ENCODE data around the gene UQCR10. TPM values are rescaled to one million over a fixed set of nuclear protein-coding genes. Genes with fewer than 3 reads are reported as not detected.
"Not testable (repeated sequence)": the region's sequence is repeated elsewhere in the genome, so short reads cannot be mapped to it uniquely, and the experiment has no call there.

The UQCR10 gene
- total RNA-seq, 2 experiments from 2014 or later = 86.4 to 89.5 TPM

DNA sequence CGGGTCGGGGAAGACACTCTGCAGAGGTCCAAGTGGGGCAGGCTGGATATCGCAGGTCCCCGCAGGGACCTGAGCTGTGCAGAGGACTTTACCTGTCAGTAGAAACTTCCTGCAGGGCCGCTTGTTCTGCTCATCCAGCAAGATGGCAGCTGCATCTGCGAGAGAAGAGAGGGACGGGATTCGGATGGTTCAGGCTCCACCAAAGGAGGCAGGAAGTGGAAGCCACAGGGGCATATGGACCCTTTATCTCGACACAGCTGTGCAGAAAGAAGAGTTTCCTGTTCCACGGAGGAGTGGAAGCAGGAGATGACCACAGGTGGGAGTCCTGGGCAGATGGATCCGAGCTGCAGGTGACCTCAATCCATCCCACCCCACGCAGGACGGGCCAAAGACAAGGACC is 24.8 kb upstream of the UQCR10 start:
- no peak for DNase-seq
- Mint-ChIP-seq H3K27me3 (no peaks in the 10 kb centered on the region), H3K36me3 (ENCODE audit: low read depth) (peaks cover 8% of the 10 kb centered on the region), H3K9me3 (no peaks in the 10 kb centered on the region), H3K27ac (no peak overlapping the region), H3K4me1 (no peaks in the 10 kb centered on the region), H3K4me3 (no peak overlapping the region)
- POLR2A ChIA-PET = interaction anchor here (0.9 to 1.1 kb wide), 3 partner anchors 9 to 24 kb away, joined by 3 read pairs; partner anchors contain the start of gene ZMAT5
- CTCF ChIA-PET = no interaction called here

DNA sequence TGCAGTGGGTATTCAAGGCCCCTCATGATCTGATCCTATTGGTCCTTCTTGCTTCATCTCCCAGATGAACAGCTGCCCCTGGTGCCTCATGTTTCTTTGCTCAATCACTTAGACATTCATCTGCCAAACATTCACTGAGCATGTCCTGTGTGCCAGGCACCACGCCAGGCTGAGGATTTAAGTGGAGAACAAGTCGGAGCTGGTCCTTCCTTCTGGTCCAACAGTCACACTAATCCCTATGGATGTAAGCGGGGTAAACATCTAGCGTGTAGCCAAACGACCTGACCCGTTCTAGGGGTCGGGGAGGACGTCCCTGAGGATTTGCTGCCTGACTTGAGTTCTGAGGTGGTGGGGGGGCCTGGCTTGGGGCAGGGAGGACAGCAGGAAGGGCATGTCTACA is 22.3 kb upstream of the UQCR10 start:
- POLR2A ChIA-PET = interaction anchor here (2.2 kb wide), 1 partner anchor 22 kb away, joined by 5 read pairs; the partner anchor contains the start of genes UQCR10 and ZMAT5

DNA sequence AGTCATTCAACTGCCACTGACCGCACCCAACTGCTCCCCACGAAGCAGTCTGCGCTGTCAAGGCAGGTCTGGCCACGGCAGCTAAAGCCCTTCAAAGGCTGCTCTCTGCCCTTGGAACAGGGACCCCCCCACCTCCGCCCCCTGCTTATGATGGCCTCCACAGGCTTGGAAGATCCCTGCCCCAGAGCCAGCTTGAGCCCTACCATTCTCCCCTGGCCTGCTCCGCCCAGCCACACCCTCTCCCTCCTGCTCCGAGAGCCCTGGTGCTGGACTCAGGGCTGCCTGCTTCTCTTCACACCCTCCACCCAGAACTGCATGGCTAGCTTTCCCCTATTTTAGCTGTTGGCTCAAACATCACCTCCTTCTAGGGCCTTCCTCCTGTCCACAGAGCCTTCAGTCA is 19.3 kb upstream of the UQCR10 start:
- Mint-ChIP-seq H3K27ac (no peak overlapping the region), H3K27me3 (no peaks in the 10 kb centered on the region), H3K4me3 (no peak overlapping the region), H3K4me1 (peaks cover 24% of the 10 kb centered on the region), H3K9me3 (no peaks in the 10 kb centered on the region), H3K36me3 (ENCODE audit: low read depth) (peaks cover 11% of the 10 kb centered on the region)
- DNase-seq = no peak
- ChIA-PET POLR2A (no interaction called here), CTCF (no interaction called here)

More for the DNA sequence above, 22.3 kb upstream of the UQCR10 start:
- Mint-ChIP-seq H3K27me3 (no peaks in the 10 kb centered on the region), H3K4me3 (no peak overlapping the region), H3K9me3 (no peaks in the 10 kb centered on the region), H3K27ac (no peak overlapping the region), H3K4me1 (peaks cover 3% of the 10 kb centered on the region), H3K36me3 (ENCODE audit: low read depth) (peaks cover 8% of the 10 kb centered on the region)
- CTCF ChIA-PET = no interaction called here
- DNase-seq = no peak

DNA sequence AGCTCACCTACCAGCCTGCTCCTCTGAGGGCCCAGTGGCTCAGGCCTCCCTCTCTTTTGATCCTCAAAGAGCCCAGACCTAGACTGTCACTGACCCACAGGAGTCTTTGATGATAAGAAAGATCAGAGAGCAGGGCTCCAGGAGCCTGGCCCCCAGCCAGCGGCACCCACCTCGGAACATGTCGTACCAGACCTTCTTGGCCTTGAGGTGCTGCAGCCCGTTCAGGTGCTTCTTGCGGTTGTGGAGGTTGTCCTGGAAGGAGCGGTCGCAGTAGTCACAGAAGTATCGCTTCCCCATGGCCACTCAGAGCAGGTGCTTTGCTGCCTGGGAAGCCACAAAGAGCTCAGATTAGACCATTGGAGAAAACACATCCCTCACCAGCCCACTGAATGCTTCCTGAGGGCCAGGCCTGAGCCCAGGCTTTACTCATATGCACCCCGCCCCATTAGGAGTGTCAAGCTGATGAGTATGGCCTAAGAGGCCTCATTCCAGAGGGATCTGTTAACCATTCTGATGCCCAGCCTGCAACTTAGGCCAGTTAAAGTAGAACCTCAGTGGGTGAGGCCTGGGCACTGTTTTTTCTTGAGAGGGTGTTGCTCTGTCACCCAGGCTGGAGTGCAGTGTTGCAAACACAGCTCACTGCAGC is 18.8 kb upstream of the UQCR10 start:
- H3K27ac Mint-ChIP-seq = no peak overlapping the region
- ChIA-PET POLR2A (no interaction called here), CTCF (no interaction called here)
- H3K27me3 Mint-ChIP-seq = no peaks in the 10 kb centered on the region
- peaks cover 24% of the 10 kb centered on the region for H3K4me1 Mint-ChIP-seq
- H3K4me3 Mint-ChIP-seq = no peak overlapping the region
- H3K9me3 Mint-ChIP-seq = no peaks in the 10 kb centered on the region
- DNase-seq = no peak
- H3K36me3 Mint-ChIP-seq (ENCODE audit: low read depth) = peaks cover 11% of the 10 kb centered on the region

DNA sequence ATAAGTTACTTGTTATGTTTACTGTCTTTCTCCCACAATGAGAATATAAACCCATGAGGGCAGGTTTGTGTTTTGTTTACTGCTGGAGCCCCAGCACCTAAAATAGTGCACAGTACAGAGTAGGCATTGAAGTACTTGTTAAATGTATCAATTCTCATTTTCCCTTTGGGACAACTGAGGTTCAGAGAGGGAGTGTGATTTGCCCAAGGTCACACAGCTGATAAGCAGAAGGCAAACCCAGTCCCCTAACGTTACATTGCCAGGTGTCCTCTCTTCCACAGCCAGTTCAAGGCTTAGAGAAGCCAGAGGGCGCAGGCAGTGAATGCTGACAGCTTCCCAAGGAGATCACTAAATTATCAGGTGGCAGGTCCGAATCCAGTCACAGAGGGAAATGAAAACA is 17.1 kb upstream of the UQCR10 start:
- H3K9me3 Mint-ChIP-seq = no peaks in the 10 kb centered on the region
- H3K4me1 Mint-ChIP-seq = peaks cover 24% of the 10 kb centered on the region
- peaks cover 11% of the 10 kb centered on the region for H3K36me3 Mint-ChIP-seq (ENCODE audit: low read depth)
- ChIA-PET POLR2A (interaction anchor here (1.0 to 2.8 kb wide), 2 partner anchors 9 to 17 kb away, joined by 3 to 20 read pairs; partner anchors contain the start of genes UQCR10 and ZMAT5), CTCF (no interaction called here)
- H3K27me3 Mint-ChIP-seq = no peaks in the 10 kb centered on the region
- DNase-seq = no peak
- H3K4me3 Mint-ChIP-seq = no peak overlapping the region
- peak overlapping the region; percentile 22 for H3K27ac Mint-ChIP-seq

DNA sequence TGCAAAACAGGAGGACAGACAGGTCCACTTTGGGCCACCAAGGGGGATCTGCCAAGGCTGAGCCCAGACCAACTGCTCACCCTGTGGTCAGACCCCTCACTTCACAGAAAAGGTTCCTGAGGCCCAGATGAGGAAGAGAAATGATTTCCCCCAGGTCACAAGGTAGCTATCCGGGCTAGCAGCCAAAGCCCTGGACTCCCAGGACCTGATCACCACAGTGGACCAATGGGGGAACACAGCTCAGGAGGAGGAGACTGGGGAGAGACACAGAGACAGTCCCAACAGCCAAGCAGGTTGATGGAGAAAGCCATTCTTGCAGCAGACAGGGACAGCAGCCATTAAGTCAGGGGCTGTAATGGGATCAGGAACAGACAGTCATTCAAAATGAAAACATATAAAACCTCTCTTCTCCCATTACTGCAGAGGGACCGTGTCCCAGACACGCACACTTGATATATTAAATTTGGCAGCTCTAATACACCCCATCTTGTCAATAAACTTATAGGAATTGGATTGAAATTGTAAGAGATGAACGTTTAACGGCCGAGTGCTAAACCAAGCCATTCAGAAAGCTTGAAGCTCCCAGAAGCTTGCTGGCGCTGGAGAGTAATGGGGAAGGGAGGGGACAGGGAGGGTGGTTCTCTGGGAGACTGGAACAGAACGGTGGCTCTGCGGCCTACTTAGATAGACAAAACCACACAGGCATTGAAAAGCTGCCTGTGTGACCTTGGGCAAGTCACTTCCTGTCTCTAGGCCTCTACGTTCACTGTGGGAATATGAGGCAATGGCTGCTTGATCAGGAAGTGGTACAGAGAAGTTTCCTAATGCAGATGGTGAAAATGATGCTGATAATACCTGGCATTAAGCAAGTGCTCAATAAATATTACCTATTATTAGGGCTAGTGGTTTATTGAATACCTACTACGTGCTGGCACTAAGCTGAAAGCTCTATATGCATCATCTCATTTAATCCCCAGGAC is 16.3 kb upstream of the UQCR10 start:
- ChIA-PET CTCF (interaction anchor here (1.0 to 1.3 kb wide), 2 partner anchors 115 to 338 kb away, joined by 3 to 4 read pairs; no protein-coding TSS in a partner anchor), POLR2A (interaction anchor here (1.0 to 2.8 kb wide), 3 partner anchors 8 to 16 kb away, joined by 3 to 20 read pairs (median 3); partner anchors contain the start of genes UQCR10 and ZMAT5)
- Mint-ChIP-seq H3K27ac (peak overlapping the region; percentile 81), H3K4me1 (peaks cover 24% of the 10 kb centered on the region), H3K4me3 (no peak overlapping the region), H3K27me3 (no peaks in the 10 kb centered on the region), H3K9me3 (no peaks in the 10 kb centered on the region), H3K36me3 (ENCODE audit: low read depth) (peaks cover 8% of the 10 kb centered on the region)
- peak; percentile 58 for DNase-seq

DNA sequence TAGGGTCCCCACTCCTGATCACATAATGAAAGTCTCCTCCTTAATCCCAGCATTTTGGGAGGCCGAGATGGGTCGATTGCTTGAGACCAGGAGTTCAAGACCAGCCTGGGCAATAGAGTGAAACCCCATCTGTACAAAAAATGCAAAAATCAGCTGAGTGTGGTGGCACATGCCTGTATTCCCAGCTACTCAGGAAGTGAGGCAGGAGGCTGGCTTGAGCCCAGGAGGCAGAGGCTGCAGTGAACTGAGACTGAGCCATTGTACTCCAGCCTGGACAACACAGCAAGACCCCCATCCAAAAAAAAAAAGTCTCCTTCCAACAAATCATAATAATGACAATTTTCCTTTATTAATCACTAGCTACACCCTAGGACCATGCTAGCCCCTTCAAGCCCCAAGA is 15.5 kb upstream of the UQCR10 start:
- Mint-ChIP-seq H3K36me3 (ENCODE audit: low read depth) (peaks cover 5% of the 10 kb centered on the region), H3K4me3 (no peak overlapping the region), H3K27ac (peak overlapping the region; percentile 56), H3K4me1 (peaks cover 24% of the 10 kb centered on the region), H3K27me3 (no peaks in the 10 kb centered on the region), H3K9me3 (no peaks in the 10 kb centered on the region)
- POLR2A ChIA-PET = interaction anchor here (1.1 to 2.8 kb wide), 2 partner anchors 9 to 15 kb away, joined by 3 to 20 read pairs; partner anchors contain the start of genes UQCR10 and ZMAT5
- CTCF ChIA-PET = interaction anchor here (1.0 to 1.3 kb wide), 2 partner anchors 116 to 337 kb away, joined by 3 to 4 read pairs; no protein-coding TSS in a partner anchor
- no peak for DNase-seq

DNA sequence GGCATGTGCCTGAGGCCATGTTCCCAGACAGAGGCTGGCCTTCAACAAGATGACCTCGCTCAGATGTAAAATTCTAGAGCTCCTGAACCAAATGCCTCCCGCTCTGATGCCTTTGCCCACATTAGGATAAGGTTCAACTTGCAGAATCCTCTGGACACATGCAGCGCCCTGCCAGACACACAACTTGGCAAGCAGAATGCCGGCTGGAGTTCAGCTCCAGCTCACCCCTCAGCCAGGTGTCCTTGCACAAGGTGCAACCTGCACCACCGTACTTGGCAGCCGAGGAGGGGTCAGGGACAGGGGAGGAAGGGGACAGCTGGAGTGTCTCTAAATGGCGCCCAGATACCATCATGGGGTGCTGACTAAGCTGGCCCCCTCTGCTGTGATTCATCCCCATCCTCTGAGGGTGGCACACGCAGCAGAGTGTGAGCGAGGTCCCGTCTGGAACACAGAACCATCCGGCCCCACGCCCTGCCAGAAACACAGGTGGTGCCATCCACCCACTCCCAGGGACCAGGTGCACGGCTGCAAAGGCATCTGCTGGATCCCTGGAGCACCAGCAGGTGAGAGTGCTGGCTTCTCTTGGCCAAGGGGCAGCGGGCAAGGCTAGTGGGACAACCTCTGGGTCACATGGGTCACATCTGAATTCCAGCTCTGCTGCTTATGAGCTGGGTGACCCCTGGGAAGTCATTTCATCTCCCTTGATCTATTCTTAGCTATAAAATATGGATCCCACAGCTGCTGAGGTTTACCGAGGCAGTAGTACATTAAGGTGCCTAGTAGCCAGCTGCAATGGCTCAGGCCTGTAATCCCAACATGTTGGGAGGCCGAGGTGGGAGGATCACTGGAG is 13.1 kb upstream of the UQCR10 start:
- no peak overlapping the region for H3K27ac Mint-ChIP-seq
- H3K4me3 Mint-ChIP-seq = no peak overlapping the region
- H3K36me3 Mint-ChIP-seq (ENCODE audit: low read depth) = peaks cover 3% of the 10 kb centered on the region
- no peaks in the 10 kb centered on the region for H3K27me3 Mint-ChIP-seq
- no peak for DNase-seq
- ChIA-PET CTCF (no interaction called here), POLR2A (no interaction called here)
- peaks cover 24% of the 10 kb centered on the region for H3K4me1 Mint-ChIP-seq
- no peaks in the 10 kb centered on the region for H3K9me3 Mint-ChIP-seq

DNA sequence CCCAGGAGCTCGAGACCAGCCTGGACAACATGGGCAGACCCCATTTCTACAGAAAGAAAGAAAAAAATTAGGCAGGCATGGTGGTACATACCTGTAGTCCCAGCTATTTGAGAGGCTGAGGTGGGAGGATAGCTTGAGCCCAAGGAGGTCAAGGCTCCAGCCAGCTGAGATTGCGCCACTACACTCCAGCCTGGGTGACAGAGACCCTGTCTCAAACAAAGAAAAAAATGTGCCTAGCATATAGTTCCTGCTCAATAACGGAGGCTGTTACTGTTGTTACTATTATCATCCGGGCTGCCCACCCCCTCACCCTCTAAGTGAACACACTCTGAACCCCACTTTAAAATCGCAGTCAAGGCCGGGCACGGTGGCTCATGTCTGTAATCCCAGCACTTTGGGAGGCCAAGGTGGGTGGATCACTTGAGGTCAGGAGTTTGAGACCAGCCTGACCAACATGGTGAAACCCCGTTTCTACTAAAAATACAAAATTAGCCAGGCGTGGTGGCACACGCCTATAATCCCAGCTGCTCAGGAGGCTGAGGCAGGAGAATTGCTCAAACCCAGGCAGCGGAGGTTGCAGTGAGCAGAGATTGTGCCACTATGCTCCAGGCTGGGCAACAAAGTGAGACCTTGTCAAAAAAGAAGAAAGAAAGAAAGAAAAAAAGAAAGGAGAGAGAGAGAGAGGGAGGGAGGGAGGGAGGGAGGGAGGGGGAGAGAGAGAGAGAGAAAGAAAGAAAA is 12.3 kb upstream of the UQCR10 start:
- CTCF ChIA-PET; DNase-seq; H3K36me3 Mint-ChIP-seq (ENCODE audit: low read depth); POLR2A ChIA-PET; H3K27ac Mint-ChIP-seq; H3K4me3 Mint-ChIP-seq; H3K27me3 Mint-ChIP-seq; H3K9me3 Mint-ChIP-seq: not testable (repeated sequence)
- peaks cover 22% of the 10 kb centered on the region for H3K4me1 Mint-ChIP-seq

DNA sequence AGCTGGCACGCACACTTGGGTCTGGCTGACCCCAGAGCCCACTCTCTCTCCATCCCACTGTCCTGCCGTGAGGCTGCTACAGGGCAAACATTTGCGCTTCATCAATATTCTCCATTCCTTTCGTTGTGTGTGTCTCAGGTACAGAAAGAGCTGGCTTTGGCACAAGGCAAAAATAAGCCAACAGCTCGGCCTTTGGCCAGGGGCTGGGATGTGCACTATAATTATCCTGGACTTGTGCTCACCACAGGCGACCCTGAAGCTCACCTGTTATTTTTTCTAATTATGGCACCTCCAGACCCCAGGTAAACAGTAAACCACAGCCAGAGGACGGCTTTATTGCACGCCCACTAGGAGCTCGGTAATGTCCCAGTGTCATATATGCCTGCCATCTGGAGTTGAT is 11.3 kb upstream of the UQCR10 start:
- ChIA-PET POLR2A (interaction anchor here (0.8 kb wide), 1 partner anchor 10 kb away, joined by 3 read pairs; no protein-coding TSS in a partner anchor), CTCF (interaction anchor here (1.6 kb wide), 1 partner anchor 10 kb away, joined by 3 read pairs; the partner anchor contains the start of gene ZMAT5)
- Mint-ChIP-seq H3K36me3 (ENCODE audit: low read depth) (peaks cover 2% of the 10 kb centered on the region), H3K27ac (no peak overlapping the region), H3K4me3 (no peak overlapping the region), H3K27me3 (no peaks in the 10 kb centered on the region), H3K9me3 (no peaks in the 10 kb centered on the region), H3K4me1 (peaks cover 13% of the 10 kb centered on the region)
- no peak for DNase-seq

DNA sequence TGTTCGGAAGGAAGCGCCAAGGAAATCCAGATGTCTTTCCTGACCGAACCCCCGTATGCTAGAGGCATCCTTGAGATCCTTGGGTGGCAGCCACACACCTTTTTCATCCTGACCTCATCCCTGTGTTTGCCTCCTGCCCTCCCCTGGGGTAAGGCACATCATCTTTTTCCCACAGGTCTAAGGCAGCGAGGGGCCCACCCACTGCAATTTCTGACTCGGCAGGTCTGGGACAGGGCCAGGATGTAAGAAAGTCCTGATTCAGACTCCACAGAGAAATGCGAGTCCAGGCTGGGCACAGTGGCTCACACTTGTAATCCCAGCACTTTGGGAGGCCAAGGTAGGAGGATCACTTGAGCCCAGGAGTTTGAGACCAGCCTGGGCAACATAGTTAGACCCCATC is 10.8 kb upstream of the UQCR10 start:
- ChIA-PET POLR2A (interaction anchor here (0.8 to 1.1 kb wide), 2 partner anchors 10 to 176 kb away, joined by 3 read pairs; no protein-coding TSS in a partner anchor), CTCF (interaction anchor here (1.6 kb wide), 1 partner anchor 10 kb away, joined by 3 read pairs; the partner anchor contains the start of gene ZMAT5)
- Mint-ChIP-seq H3K4me1 (peaks cover 8% of the 10 kb centered on the region), H3K9me3 (no peaks in the 10 kb centered on the region), H3K36me3 (ENCODE audit: low read depth) (no peaks in the 10 kb centered on the region), H3K4me3 (no peak overlapping the region), H3K27ac (no peak overlapping the region), H3K27me3 (no peaks in the 10 kb centered on the region)
- no peak for DNase-seq

DNA sequence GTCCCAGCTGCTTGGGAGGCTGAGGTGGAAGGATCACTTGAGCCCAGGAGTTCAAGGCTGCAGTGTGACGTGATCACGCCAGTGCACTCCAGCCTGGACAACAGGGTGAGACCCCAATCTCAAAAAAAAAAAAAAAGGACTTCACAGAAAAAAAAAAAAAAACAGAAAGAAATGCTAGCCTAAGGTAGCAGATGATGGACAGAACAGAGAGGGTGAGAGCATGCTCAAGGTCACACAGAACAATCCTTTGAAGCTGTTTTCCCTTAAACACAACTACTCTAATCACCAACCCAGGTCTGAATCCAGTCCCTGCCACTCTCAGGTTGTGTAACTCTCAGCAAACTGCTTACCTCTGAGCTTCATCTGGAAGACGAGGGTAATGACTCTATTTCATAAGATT is 10.1 kb upstream of the UQCR10 start:
- Mint-ChIP-seq H3K4me1 (peaks cover 3% of the 10 kb centered on the region), H3K27me3 (no peaks in the 10 kb centered on the region), H3K27ac (no peak overlapping the region), H3K9me3 (no peaks in the 10 kb centered on the region), H3K36me3 (ENCODE audit: low read depth) (no peaks in the 10 kb centered on the region), H3K4me3 (no peak overlapping the region)
- no peak for DNase-seq
- ChIA-PET CTCF (interaction anchor here (0.7 to 1.6 kb wide), 2 partner anchors 9 to 126 kb away, joined by 3 read pairs; partner anchors contain the start of gene ZMAT5), POLR2A (interaction anchor here (0.6 to 1.5 kb wide), 3 partner anchors 9 to 177 kb away, joined by 3 to 5 read pairs (median 3); no protein-coding TSS in a partner anchor)

All from activated CD4-positive, alpha-beta memory T cell treated with anti-CD3 and anti-CD28 coated beads, Interleukin-2, amount 10 ng/mL, durations not matched to agents 7 days and 5 days (primary cell).